ENCODE data around the gene RDH12. TPM values are rescaled to one million over a fixed set of nuclear protein-coding genes. Genes with fewer than 3 reads are reported as not detected.

The RDH12 gene
- 1.5 and 1.7 TPM in 2 replicates for total RNA-seq

DNA sequence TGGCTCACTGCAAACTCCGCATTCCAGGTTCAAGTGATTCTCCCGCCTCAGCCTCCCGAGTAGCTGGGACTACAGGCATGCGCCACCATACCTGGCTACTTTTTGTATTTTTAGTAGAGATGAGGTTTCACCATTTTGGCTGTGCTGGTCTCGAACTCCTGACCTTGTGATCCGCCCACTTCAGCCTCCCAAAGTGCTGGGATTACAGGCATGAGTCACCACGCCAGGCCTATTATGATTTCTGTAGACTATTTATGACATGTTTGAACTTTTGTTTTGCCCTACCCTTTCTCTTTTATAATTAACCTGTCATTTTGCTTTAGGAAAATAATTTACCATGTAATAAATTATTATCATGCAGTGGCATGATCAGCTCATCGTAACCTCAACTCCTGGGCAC is at the start of gene RDH12:
Gene RDH12, plus strand, starts transcription at position 395 of the 400 bp plus-strand sequence. CDS start 20,757 bp downstream, outside the sequence.

DNA sequence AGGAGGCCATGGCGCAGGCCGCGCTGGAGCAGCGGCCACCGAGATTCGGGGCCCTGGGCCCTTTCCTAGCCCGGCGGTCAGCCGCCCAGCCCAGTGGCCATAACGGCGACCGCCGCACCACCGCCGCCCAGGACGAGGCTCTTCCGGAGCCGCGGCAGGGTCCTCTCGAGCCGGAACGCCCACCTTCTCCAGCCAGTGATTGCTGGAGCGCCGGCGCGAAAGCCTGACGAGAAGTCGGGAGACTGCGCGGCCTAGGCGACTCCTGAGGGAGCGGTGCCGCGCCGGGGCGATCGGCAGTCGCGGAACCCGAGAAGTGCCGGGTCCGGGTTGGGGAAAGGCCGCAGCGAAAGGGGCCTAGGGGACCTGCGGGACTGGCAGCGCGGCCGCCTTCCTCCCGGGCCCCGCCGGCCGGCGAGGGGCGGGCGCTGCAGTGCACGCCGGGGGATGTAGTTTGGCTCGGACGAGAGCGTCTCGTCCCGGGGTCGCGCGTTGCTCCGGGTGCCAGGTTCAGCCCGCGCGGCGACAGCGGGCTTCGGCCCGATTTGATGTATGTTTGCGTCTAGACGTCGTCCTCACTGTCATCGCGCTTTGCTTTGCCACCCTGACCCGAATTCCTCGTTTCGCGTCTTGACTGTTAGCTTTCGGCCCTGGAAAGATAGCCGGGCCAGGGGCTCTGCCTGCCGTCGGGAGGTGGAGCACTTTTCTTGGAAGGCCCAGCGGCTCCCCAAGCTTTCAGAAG is 27.0 kb upstream of the RDH12 start, which contains the start of gene VTI1B:
Gene VTI1B, minus strand, starts transcription at position 153 of the 739 bp plus-strand sequence. Its CDS starts 143 bp downstream, at position 10.

DNA sequence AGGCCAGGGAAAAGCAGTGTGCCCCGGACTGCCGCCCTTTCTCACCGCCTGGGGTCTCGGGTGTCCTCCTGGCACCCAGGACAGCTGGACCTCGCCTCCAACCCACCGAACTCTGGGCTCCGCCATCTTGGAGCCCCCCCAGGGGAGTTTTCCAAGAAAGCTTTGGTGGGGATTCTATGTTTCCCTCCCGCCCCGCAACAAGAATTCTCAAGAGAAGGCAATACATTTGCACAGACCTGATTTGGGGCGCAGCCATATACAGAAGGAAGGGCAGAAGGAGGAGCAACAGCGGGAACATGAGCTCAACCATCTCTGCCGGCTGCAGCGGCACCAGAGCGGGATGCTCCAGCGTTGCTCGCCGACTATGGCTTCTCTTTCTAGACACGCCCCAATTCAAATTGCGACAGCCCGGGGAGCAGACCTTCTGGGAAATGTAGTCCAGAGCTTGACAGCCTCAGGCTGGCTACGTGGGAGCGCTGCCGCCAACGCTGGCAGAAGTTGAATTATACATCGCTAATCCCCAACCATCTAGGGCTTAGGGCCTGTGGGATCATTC is 6.2 kb upstream of the RDH12 start, which contains the start of gene RDH11:
Gene RDH11, minus strand, starts transcription at position 371 of the 556 bp plus-strand sequence. Its CDS starts 61 bp downstream, at position 310.

Other genes with a start within 250 kb of the RDH12 start
- 0.43 and 1.9 TPM in 2 replicates for gene TMEM229B, start 213.2 kb upstream of the RDH12 start, total RNA-seq
- gene PLEKHH1, start 168.6 kb upstream of the RDH12 start, total RNA-seq = 2.9 and 4.0 TPM in 2 replicates
- 18.1 and 20.0 TPM in 2 replicates for gene PIGH, start 101.6 kb upstream of the RDH12 start, total RNA-seq
- gene ARG2, start 82.0 kb upstream of the RDH12 start, total RNA-seq = 52.0 and 53.7 TPM in 2 replicates
- gene VTI1B, start 27.3 kb upstream of the RDH12 start, total RNA-seq = 48.0 and 62.7 TPM in 2 replicates
- 122 and 141 TPM in 2 replicates for gene RDH11, start 6.1 kb upstream of the RDH12 start, total RNA-seq
- gene ZFYVE26, start 114.7 kb downstream of the RDH12 start, total RNA-seq = 12.0 and 13.0 TPM in 2 replicates
- gene RAD51B, start 117.9 kb downstream of the RDH12 start, total RNA-seq = 9.6 and 12.5 TPM in 2 replicates

Data from tracheal epithelial cell (primary cell).